Nephron (organoid): Measurements from ENCODE around the gene ZNF775.

Experiments used
- H3K27ac Mint-ChIP-seq, 3 experiments: 2 replicates each; pipeline ENCODE4 v1.8.0; 2020; ENCODE audit warnings: mixed read lengths in 3 of 3, mild to moderate bottlenecking in 2 of 3, moderate library complexity in 1 of 3
- H3K27me3 Mint-ChIP-seq: 2 replicates; pipeline ENCODE4 v1.8.0; 2021; ENCODE audit warnings: low read depth, mild to moderate bottlenecking, moderate library complexity, mixed read lengths
- H3K36me3 Mint-ChIP-seq: 2 replicates; pipeline ENCODE4 v1.8.0; 2020; ENCODE audit warnings: low read depth, mixed read lengths
- H3K4me1 Mint-ChIP-seq: 2 replicates; pipeline ENCODE4 v1.8.0; 2020; ENCODE audit warnings: mixed read lengths
- H3K4me3 Mint-ChIP-seq, 3 experiments: 2 replicates each; pipeline ENCODE4 v1.8.0; 2020; ENCODE audit warnings: mild to moderate bottlenecking in 3 of 3, mixed read lengths in 3 of 3, moderate library complexity in 2 of 3
- H3K9me3 Mint-ChIP-seq: 2 replicates; pipeline ENCODE4 v1.8.0; 2020; ENCODE audit warnings: mixed read lengths
- CTCF ChIP-seq, 3 experiments: fragments of 200-600 bp; sonication (generic); IDR thresholded peaks; one replicate each; pipeline ENCODE4 v1.5.0; 2021; ENCODE audit warnings: antibody characterized with exemption in 3 of 3; ENCODE audit not compliant: unreplicated experiment in 3 of 3

The ZNF775 gene

GRCh38 chr7:150358433-150358832, 20.7 kb upstream of the ZNF775 start:
- H3K36me3 Mint-ChIP-seq: no peaks in the 10 kb centered on the region
- peaks cover 35% of the 10 kb centered on the region for H3K4me1 Mint-ChIP-seq
- no peaks in the 10 kb centered on the region for H3K27me3 Mint-ChIP-seq
- no peak overlapping the region for H3K27ac Mint-ChIP-seq
- H3K9me3 Mint-ChIP-seq: no peaks in the 10 kb centered on the region
- no peak overlapping the region for H3K4me3 Mint-ChIP-seq
- no peak for TF ChIP-seq CTCF (IDR thresholded peaks at IDR 0.05; ENCODE audit: unreplicated experiment in 3 of 3)

GRCh38 chr7:150358988-150359621, 20.0 kb upstream of the ZNF775 start:
- TF ChIP-seq CTCF (IDR thresholded peaks at IDR 0.05; ENCODE audit: unreplicated experiment in 3 of 3): no peak
- Mint-ChIP-seq H3K9me3 (no peaks in the 10 kb centered on the region), H3K36me3 (no peaks in the 10 kb centered on the region), H3K27me3 (no peaks in the 10 kb centered on the region), H3K4me3 (peak overlapping the region in 1 of 3 experiments; percentile 13), H3K27ac (peak overlapping the region; percentile 37 to 57 (median 52)), H3K4me1 (peaks cover 42% of the 10 kb centered on the region)

- Mint-ChIP-seq H3K27ac (peak overlapping the region; percentile 7 to 57 (median 52)), H3K27me3 (no peaks in the 10 kb centered on the region), H3K4me1 (peaks cover 45% of the 10 kb centered on the region), H3K36me3 (no peaks in the 10 kb centered on the region), H3K9me3 (no peaks in the 10 kb centered on the region), H3K4me3 (peak overlapping the region in 1 of 3 experiments; percentile 9)
- TF ChIP-seq CTCF (IDR thresholded peaks at IDR 0.05; ENCODE audit: unreplicated experiment in 3 of 3): no peak
These were observed 19.3 kb upstream of the ZNF775 start for GRCh38 chr7:150359622-150360362.

- Mint-ChIP-seq H3K36me3 (no peaks in the 10 kb centered on the region), H3K9me3 (no peaks in the 10 kb centered on the region), H3K4me1 (peaks cover 45% of the 10 kb centered on the region), H3K27ac (peak overlapping the region; percentile 7 to 57 (median 20)), H3K4me3 (no peak overlapping the region), H3K27me3 (no peaks in the 10 kb centered on the region)
- no peak for TF ChIP-seq CTCF (IDR thresholded peaks at IDR 0.05; ENCODE audit: unreplicated experiment in 3 of 3)
These were observed 18.6 kb upstream of the ZNF775 start for GRCh38 chr7:150360363-150361058.

- H3K36me3 Mint-ChIP-seq: no peaks in the 10 kb centered on the region
- peak overlapping the region; percentile 64 to 80 (median 77) for H3K27ac Mint-ChIP-seq
- H3K4me1 Mint-ChIP-seq: peaks cover 52% of the 10 kb centered on the region
- no peaks in the 10 kb centered on the region for H3K9me3 Mint-ChIP-seq
- no peaks in the 10 kb centered on the region for H3K27me3 Mint-ChIP-seq
- TF ChIP-seq CTCF (IDR thresholded peaks at IDR 0.05; ENCODE audit: unreplicated experiment in 3 of 3): no peak
- peak overlapping the region; percentile 2 to 45 (median 4) for H3K4me3 Mint-ChIP-seq
These were observed 17.7 kb upstream of the ZNF775 start for GRCh38 chr7:150361402-150361801.
